Measurements from ENCODE around the gene ZNF346.
A peak's percentile ranks its signal among the peaks of the same experiment; 100 is the strongest.

- peak in 1 of 3 experiments; percentile 33 for TF ChIP-seq CTCF (IDR thresholded peaks at IDR 0.05)
- TF ChIP-seq POLR2AphosphoS5 (IDR thresholded peaks at IDR 0.05), result peak in 1 of 2 donors; percentile 78
- no peak for TF ChIP-seq POLR2A (IDR thresholded peaks at IDR 0.05; ENCODE audit: low read depth)
Measured at GRCh38 chr5:177116631-177117373, 94.3 kb downstream of the ZNF346 start.
